T-helper 17 cell (primary cell): ENCODE measurements around the gene ACTN2. TPM values are rescaled to one million over a fixed set of nuclear protein-coding genes. Genes with fewer than 3 reads are reported as not detected.

Experiments used
- ATAC-seq: fragments of 150-1000 bp; cut with Tn5 transposase; 2 replicates; pipeline ENCODE4 v1.10.0; 2021; ENCODE audit warnings: mild to moderate bottlenecking, moderate library complexity
- DNase-seq, 3 donors: peaks; one replicate each; pipeline versions ENCODE4 v3.0.0 to v3.0.0-alpha.2; 2020 to 2021
- H3K9me3 ChIP-seq: one replicate; pipeline ENCODE4 v1.7.0; 2013; ENCODE audit warnings: low read length, mild to moderate bottlenecking; ENCODE audit not compliant: control insufficient read depth, poor library complexity, severe bottlenecking
- H3K27ac Mint-ChIP-seq: one replicate; pipeline ENCODE4 v1.8.0; 2022; ENCODE audit warnings: mild to moderate bottlenecking, moderate library complexity, mixed read lengths
- H3K27me3 Mint-ChIP-seq: one replicate; pipeline ENCODE4 v1.8.0; 2022; ENCODE audit warnings: mixed read lengths
- H3K36me3 Mint-ChIP-seq: one replicate; pipeline ENCODE4 v1.8.0; 2022; ENCODE audit warnings: low read depth, mixed read lengths
- H3K4me1 Mint-ChIP-seq: one replicate; pipeline ENCODE4 v1.8.0; 2022; ENCODE audit warnings: mild to moderate bottlenecking, mixed read lengths
- H3K4me3 Mint-ChIP-seq: one replicate; pipeline ENCODE4 v1.8.0; 2022; ENCODE audit warnings: mild to moderate bottlenecking, moderate library complexity, mixed read lengths
- total RNA-seq, 4 donors: library from RNA in 2 of 4; stranded (reverse) in 2 of 4; gene quantifications; one replicate each; pipeline ENCODE4 v1.2.3 and lab custom pipeline; 2022 to 2026

The ACTN2 gene
- total RNA-seq, 2 donors from 2014 or later: not detected

- H3K27me3 Mint-ChIP-seq: peaks cover 26% of the 10 kb centered on the region
- H3K4me1 Mint-ChIP-seq: peaks cover 2% of the 10 kb centered on the region
- H3K4me3 Mint-ChIP-seq: no peak overlapping the region
- no peaks in the 10 kb centered on the region for H3K36me3 Mint-ChIP-seq
- no peak for ATAC-seq
- no peak for DNase-seq
- no peak overlapping the region for H3K27ac Mint-ChIP-seq
- H3K9me3 ChIP-seq: no peaks in the 10 kb centered on the region
Observed at GRCh38 chr1:236753516-236753915, 67.2 kb downstream of the ACTN2 start.

GRCh38 chr1:236753964-236754363 is 67.7 kb downstream of the ACTN2 start:
- H3K27me3 Mint-ChIP-seq: peaks cover 21% of the 10 kb centered on the region
- peaks cover 2% of the 10 kb centered on the region for H3K4me1 Mint-ChIP-seq
- no peaks in the 10 kb centered on the region for H3K36me3 Mint-ChIP-seq
- ATAC-seq: no peak
- no peak for DNase-seq
- no peak overlapping the region for H3K4me3 Mint-ChIP-seq
- H3K9me3 ChIP-seq: no peaks in the 10 kb centered on the region
- no peak overlapping the region for H3K27ac Mint-ChIP-seq

- Mint-ChIP-seq H3K4me3 (no peak overlapping the region), H3K4me1 (peaks cover 8% of the 10 kb centered on the region), H3K36me3 (no peaks in the 10 kb centered on the region), H3K27ac (no peak overlapping the region), H3K27me3 (peaks cover 21% of the 10 kb centered on the region)
- no peak for DNase-seq
- ATAC-seq: no peak
- no peaks in the 10 kb centered on the region for H3K9me3 ChIP-seq
Observed at GRCh38 chr1:236754525-236755210, 68.4 kb downstream of the ACTN2 start.

- Mint-ChIP-seq H3K4me1 (peaks cover 5% of the 10 kb centered on the region), H3K27me3 (peaks cover 15% of the 10 kb centered on the region), H3K4me3 (no peak overlapping the region), H3K27ac (no peak overlapping the region), H3K36me3 (no peaks in the 10 kb centered on the region)
- no peak for DNase-seq
- no peak for ATAC-seq
- H3K9me3 ChIP-seq: no peaks in the 10 kb centered on the region
Observed at GRCh38 chr1:236757640-236758039, 71.3 kb downstream of the ACTN2 start.

GRCh38 chr1:236759252-236759859 is 73.1 kb downstream of the ACTN2 start:
- Mint-ChIP-seq H3K4me3 (no peak overlapping the region), H3K27ac (no peak overlapping the region)

GRCh38 chr1:236760480-236760879 is 74.2 kb downstream of the ACTN2 start:
- H3K9me3 ChIP-seq: no peaks in the 10 kb centered on the region
- peaks cover 5% of the 10 kb centered on the region for H3K4me1 Mint-ChIP-seq
- no peaks in the 10 kb centered on the region for H3K36me3 Mint-ChIP-seq
- ATAC-seq: no peak
- peaks cover 20% of the 10 kb centered on the region for H3K27me3 Mint-ChIP-seq
- H3K27ac Mint-ChIP-seq: no peak overlapping the region
- H3K4me3 Mint-ChIP-seq: no peak overlapping the region
- DNase-seq: no peak

More at GRCh38 chr1:236759252-236759859, 73.1 kb downstream of the ACTN2 start:
- Mint-ChIP-seq H3K36me3 (no peaks in the 10 kb centered on the region), H3K4me1 (peaks cover 5% of the 10 kb centered on the region), H3K27me3 (peaks cover 23% of the 10 kb centered on the region)
- DNase-seq (no peak), ATAC-seq (no peak)
- no peaks in the 10 kb centered on the region for H3K9me3 ChIP-seq

- Mint-ChIP-seq H3K4me3 (no peak overlapping the region), H3K36me3 (no peaks in the 10 kb centered on the region)
- no peak for ATAC-seq
Observed at GRCh38 chr1:236760986-236761385, 74.7 kb downstream of the ACTN2 start.

GRCh38 chr1:236761397-236762132 is 75.3 kb downstream of the ACTN2 start:
- DNase-seq (no peak), ATAC-seq (no peak)
- peaks cover 5% of the 10 kb centered on the region for H3K4me1 Mint-ChIP-seq
- no peak overlapping the region for H3K4me3 Mint-ChIP-seq
- H3K27me3 Mint-ChIP-seq: peaks cover 30% of the 10 kb centered on the region
- no peak overlapping the region for H3K27ac Mint-ChIP-seq
- H3K36me3 Mint-ChIP-seq: no peaks in the 10 kb centered on the region
- H3K9me3 ChIP-seq: no peaks in the 10 kb centered on the region

More at GRCh38 chr1:236760986-236761385, 74.7 kb downstream of the ACTN2 start:
- Mint-ChIP-seq H3K27ac (no peak overlapping the region), H3K4me1 (peaks cover 5% of the 10 kb centered on the region), H3K27me3 (peaks cover 25% of the 10 kb centered on the region)
- no peaks in the 10 kb centered on the region for H3K9me3 ChIP-seq
- DNase-seq: no peak

GRCh38 chr1:236762410-236762809 is 76.1 kb downstream of the ACTN2 start:
- no peaks in the 10 kb centered on the region for H3K36me3 Mint-ChIP-seq
- no peaks in the 10 kb centered on the region for H3K9me3 ChIP-seq
- peaks cover 5% of the 10 kb centered on the region for H3K4me1 Mint-ChIP-seq
- ATAC-seq (no peak), DNase-seq (no peak)
- H3K27ac Mint-ChIP-seq: no peak overlapping the region
- H3K4me3 Mint-ChIP-seq: no peak overlapping the region
- H3K27me3 Mint-ChIP-seq: peaks cover 34% of the 10 kb centered on the region

- Mint-ChIP-seq H3K4me1 (no peaks in the 10 kb centered on the region), H3K27ac (no peak overlapping the region), H3K4me3 (no peak overlapping the region), H3K27me3 (peaks cover 57% of the 10 kb centered on the region), H3K36me3 (peaks cover 2% of the 10 kb centered on the region)
- DNase-seq: no peak
- ATAC-seq: no peak
- no peaks in the 10 kb centered on the region for H3K9me3 ChIP-seq
Observed at GRCh38 chr1:236765831-236766230, 79.5 kb downstream of the ACTN2 start.

- Mint-ChIP-seq H3K4me1 (no peaks in the 10 kb centered on the region), H3K27me3 (peaks cover 63% of the 10 kb centered on the region), H3K4me3 (no peak overlapping the region), H3K36me3 (peaks cover 2% of the 10 kb centered on the region), H3K27ac (no peak overlapping the region)
- no peaks in the 10 kb centered on the region for H3K9me3 ChIP-seq
- no peak for ATAC-seq
- DNase-seq: no peak
Observed at GRCh38 chr1:236766506-236766905, 80.2 kb downstream of the ACTN2 start.

GRCh38 chr1:236767276-236767675 is 81.0 kb downstream of the ACTN2 start:
- H3K9me3 ChIP-seq: no peaks in the 10 kb centered on the region
- Mint-ChIP-seq H3K4me1 (no peaks in the 10 kb centered on the region), H3K36me3 (peaks cover 2% of the 10 kb centered on the region), H3K4me3 (no peak overlapping the region), H3K27ac (no peak overlapping the region), H3K27me3 (peaks cover 63% of the 10 kb centered on the region)
- no peak for DNase-seq
- no peak for ATAC-seq

GRCh38 chr1:236768601-236769000 is 82.3 kb downstream of the ACTN2 start:
- DNase-seq: no peak
- Mint-ChIP-seq H3K27me3 (peaks cover 63% of the 10 kb centered on the region), H3K27ac (no peak overlapping the region), H3K4me1 (no peaks in the 10 kb centered on the region), H3K36me3 (peaks cover 2% of the 10 kb centered on the region), H3K4me3 (no peak overlapping the region)
- no peak for ATAC-seq
- no peaks in the 10 kb centered on the region for H3K9me3 ChIP-seq
